H1 (cell line): ENCODE results near the gene C5orf52.

ENCODE experiments used
- CTCF ChIP-seq, 3 experiments: IDR thresholded peaks; 1 replicate in 2 of 3; 2 replicates in 1 of 3; pipeline versions ENCODE4 v1.5.1 to v1.6.1; 2011; ENCODE audit warnings: low read length in 3 of 3, mild to moderate bottlenecking in 3 of 3, inconsistent platforms in 2 of 3, low read depth in 1 of 3, moderate library complexity in 1 of 3; ENCODE audit not compliant: insufficient read depth in 1 of 3; ENCODE audit errors: control extremely low read depth in 1 of 3
- MAX ChIP-seq: IDR thresholded peaks from 2 replicates; pipeline ENCODE4 v1.6.1; 2012; ENCODE audit warnings: inconsistent platforms
- SP1 ChIP-seq: IDR thresholded peaks from 2 replicates; pipeline ENCODE4 v1.6.1; 2011; ENCODE audit warnings: low read depth, low read length

- TF ChIP-seq SP1 (no peak), MAX (no peak), CTCF (IDR thresholded peaks at IDR 0.05; ENCODE audit: control extremely low read depth in 1 of 3, insufficient read depth in 1 of 3, low read depth in 1 of 3, low read length in 3 of 3) (no peak)
Observed at GRCh38 chr5:157630341-157630740, 41.0 kb upstream of the C5orf52 start.
